ENCODE results near the gene SLC19A1.

SLC19A1 gene

GRCh38 chr21:45479691-45480675, 62.3 kb downstream of the SLC19A1 start:
- no peak for DNase-seq (ENCODE audit: low read depth in 3 of 3, low spot score in 1 of 3)

DNA sequence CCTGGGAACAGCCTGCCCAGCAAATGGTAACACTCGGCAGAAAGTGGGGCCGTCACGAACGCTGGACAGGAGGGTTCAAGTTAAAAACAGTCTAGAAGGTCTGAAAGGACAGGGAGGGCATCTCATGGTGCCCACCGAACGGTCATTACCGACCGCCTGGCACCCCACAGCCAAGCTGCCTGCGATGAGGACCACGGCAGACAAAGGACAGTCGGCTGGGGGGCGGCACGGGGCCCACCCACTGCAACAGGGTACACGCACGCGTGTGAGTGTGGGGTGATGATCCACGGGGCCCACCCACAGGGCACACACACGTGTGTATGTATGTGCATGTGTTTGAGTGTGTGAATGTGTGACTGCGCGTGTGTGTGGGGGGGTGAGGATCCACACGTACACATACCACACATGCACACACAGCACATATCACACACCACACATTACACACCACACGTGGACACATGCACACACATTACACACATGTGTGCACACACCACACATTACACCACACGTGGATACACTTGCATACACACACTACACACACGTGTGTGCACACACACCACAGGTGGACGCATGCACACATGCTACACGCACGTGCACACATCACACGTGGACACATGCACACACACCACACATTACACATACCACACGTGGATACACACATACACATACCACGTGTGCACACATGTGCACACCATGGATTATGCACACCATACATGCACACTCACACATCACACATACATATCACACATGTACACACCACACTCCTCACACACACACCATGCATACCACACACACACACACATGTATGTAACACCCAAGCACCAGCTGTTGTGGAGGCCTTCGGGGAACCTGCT, 63.2 kb downstream of the SLC19A1 start:
- DNase-seq (ENCODE audit: low read depth in 3 of 3, low spot score in 1 of 3) = no peak

DNA sequence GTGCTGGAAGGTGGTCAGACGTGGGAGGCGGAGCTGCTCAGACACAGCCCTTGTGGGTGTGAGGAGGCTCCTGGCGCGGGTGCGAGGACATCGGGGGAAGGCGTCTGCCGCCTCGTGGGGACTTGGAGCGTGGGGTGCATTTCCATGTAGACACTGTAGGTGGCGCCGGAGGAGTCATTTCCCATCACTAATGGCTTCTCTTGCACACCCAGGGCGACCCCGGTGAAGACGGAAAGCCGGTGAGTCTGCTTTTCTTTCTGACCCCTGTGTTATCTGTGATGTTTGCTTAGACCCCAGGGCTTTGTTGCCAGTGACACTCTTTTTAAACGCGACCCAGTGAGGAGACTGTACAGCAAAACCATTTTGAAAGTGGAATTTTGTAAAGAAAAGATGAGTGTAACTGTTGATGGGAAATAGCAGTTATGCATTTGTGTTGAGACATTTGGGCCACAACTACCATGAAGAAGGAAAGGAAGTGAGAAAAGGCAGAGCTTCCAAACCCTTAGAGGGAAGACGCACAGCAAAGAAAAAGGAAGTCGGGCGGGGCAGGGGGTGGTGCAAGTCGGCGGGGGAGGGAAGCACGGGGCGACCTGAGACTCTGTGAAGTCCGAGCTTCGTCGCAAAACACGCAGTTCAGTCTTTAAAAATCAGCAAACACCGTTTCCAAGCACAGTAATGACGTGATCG, 64.0 kb downstream of the SLC19A1 start:
- DNase-seq (ENCODE audit: low read depth in 3 of 3, low spot score in 1 of 3) = peak; percentile 51 to 68 (median 64)

GRCh38 chr21:45477176-45478114, 64.8 kb downstream of the SLC19A1 start:
- DNase-seq (ENCODE audit: low read depth in 3 of 3, low spot score in 1 of 3) = no peak

- DNase-seq (ENCODE audit: low read depth in 3 of 3, low spot score in 1 of 3) = no peak
These were observed 65.7 kb downstream of the SLC19A1 start for GRCh38 chr21:45476582-45476981.

GRCh38 chr21:45475797-45476570, 66.3 kb downstream of the SLC19A1 start:
- no peak for DNase-seq (ENCODE audit: low read depth in 3 of 3, low spot score in 1 of 3)

DNA sequence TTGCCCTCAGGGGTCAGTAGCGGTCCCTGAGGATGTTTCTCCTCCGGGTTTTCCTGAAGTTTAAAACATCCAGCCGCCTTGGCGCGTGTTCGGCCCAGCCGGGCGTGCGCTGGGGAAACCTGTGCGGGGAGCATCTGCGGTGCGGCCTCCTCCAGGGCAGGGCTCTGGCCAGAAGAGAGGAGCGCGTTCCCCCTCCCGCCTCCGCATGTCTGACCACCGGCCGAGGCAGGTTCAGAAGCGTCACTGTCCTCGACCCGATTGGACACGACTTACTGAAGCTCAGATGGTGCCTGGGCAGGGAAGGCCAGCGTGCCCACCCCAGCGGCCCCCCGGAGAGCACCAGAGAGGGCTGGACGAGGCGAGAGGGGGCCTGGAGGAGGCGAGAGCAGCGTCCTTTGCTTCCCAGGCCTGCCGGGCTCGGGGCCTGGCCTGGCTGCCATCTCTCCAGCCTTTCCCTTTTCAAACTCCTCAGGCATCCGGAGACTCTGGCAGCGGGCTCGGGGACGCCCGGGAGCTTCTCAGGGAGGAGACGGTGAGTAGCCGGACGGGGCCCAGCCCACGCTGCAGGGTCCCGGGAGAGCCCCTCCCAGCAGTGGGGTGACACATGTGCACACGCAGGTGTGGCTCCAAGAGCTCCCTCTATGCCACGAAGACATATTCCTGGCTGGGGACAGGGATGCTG, 67.1 kb downstream of the SLC19A1 start:
- DNase-seq (ENCODE audit: low read depth in 3 of 3, low spot score in 1 of 3) = no peak

DNA sequence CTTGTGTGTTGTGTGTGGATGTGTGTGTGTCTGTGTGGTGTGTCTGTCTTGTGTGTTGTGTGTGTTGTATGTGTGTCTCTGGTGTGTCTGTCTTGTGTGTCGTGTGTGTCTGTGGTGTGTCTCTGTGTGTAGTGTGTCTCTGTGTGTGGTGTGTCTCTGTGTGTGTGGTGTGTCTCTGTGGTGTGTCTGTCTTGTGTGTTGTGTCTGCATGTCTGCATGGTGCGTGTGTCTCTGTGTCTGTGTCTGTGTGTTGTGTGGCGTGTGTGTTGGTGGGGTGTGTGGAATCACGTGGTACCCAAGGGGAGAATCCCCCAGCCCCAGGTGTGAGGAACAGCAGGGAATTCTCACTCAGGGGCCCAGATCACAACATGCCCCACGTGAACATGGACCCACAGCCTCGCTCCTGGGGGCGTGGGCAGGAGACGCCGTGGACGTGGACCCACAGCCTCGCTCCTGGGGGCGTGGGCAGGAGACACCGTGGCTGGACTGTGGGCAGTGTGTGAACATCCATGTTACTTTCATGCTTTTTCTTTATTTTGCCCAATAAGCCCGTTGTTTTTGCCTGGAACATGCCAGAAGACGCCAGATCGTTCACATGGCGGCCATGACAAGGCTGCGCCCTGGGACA, 67.8 kb downstream of the SLC19A1 start:
- no peak for DNase-seq (ENCODE audit: low read depth in 3 of 3, low spot score in 1 of 3)

GRCh38 chr21:45473496-45474322, 68.5 kb downstream of the SLC19A1 start:
- no peak for DNase-seq (ENCODE audit: low read depth in 3 of 3, low spot score in 1 of 3)

DNA sequence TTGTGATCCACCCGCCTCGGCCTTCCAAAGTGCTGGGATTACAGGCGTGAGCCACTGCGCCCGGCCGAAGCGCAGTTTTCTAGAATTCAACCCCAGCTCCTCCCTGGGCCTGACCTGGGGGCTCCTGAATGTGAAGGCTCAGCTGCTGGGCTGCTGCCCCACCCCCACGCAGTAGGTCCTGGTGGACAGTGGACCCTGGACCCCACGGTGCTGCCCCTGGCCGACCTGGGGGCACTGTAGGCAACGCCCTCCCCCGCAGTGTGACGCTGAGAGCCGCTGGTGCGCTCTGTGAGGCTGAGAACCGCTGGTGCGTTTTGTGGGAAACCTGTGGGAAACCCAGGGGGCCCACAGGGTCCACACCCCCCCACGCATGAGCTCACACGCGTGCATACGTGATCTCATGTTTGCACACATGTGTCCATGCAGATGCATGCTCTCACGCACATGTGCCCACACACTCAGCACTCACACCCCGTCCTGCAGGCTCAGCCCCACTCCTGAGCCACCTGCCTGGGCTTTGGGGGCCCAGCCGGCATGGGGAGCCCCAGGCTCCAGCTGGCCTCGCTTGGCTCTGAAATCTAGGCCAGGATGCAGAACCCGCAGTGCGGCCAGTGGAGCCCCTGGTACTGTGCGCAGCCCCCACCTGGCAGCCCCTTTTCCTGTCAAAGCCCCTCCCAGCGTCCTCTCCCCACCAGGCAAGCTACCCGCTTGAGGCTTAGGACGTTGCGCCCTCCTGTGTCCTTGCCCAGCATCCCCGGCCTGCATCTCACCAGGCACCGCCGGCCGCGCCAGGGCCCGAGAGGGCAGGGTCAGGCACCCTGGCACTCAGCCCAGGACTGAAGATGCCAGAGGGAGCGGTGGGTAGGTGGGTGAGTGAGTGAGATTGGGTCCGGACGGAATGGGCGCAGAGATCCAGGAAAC, 69.5 kb downstream of the SLC19A1 start:
- no peak for DNase-seq (ENCODE audit: low read depth in 3 of 3, low spot score in 1 of 3)

- no peak for DNase-seq (ENCODE audit: low read depth in 3 of 3, low spot score in 1 of 3)
These were observed 70.6 kb downstream of the SLC19A1 start for GRCh38 chr21:45471525-45472221.

- peak in 2 of 3 donors; percentile 17 to 38 for DNase-seq (ENCODE audit: low read depth in 3 of 3, low spot score in 1 of 3)
These were observed 71.3 kb downstream of the SLC19A1 start for GRCh38 chr21:45470773-45471524.

DNA sequence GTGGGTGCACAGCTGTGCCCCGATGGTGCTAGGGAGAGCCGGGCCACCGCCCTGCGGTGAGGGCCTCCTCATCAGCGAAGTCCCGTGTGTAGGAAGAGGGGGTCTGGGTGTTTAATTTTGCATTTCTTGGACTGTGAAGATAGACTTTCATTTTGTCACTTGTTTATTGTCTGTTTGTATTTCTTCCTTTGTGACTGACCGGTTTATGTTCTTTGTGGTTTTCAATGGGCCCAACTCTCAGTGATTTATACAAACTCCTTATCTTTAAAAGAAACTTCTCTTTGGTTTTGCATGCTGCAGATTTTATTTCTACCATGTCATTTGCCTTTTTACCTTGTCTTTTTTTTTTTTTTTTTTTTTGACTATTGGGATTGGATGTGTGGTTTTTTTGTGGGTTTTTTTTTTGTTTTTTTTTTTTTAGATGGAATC, 72.1 kb downstream of the SLC19A1 start:
- DNase-seq (ENCODE audit: low read depth in 3 of 3, low spot score in 1 of 3) = no peak

GRCh38 chr21:45469273-45470086, 72.8 kb downstream of the SLC19A1 start:
- no peak for DNase-seq (ENCODE audit: low read depth in 3 of 3, low spot score in 1 of 3)
